GM18907 (cell line): ENCODE results near the gene DHRS4L2.
A peak's percentile ranks its signal among the peaks of the same experiment; 100 is the strongest.
"Not testable (repeated sequence)": the region's sequence is repeated elsewhere in the genome, so short reads cannot be mapped to it uniquely, and the experiment has no call there.

Source experiments
- ATAC-seq: cut with Tn5 transposase; IDR thresholded peaks from one replicate; pipeline ENCODE4 v1.9.1; 2021; ENCODE audit warnings: mild to moderate bottlenecking, moderate library complexity; ENCODE audit not compliant: unreplicated experiment

The DHRS4L2 gene

GRCh38 chr14:24013654-24014514 lies 25.2 kb downstream of the DHRS4L2 start:
- ATAC-seq, result peak; percentile 66

GRCh38 chr14:24015745-24016144 lies 27.0 kb downstream of the DHRS4L2 start:
- ATAC-seq, result not testable (repeated sequence)

- ATAC-seq, result not testable (repeated sequence)
Measured at GRCh38 chr14:24018978-24019377, 30.2 kb downstream of the DHRS4L2 start.

- ATAC-seq, result not testable (repeated sequence)
Measured at GRCh38 chr14:24019944-24020343, 31.2 kb downstream of the DHRS4L2 start.

GRCh38 chr14:24020520-24020919 lies 31.8 kb downstream of the DHRS4L2 start:
- ATAC-seq, result not testable (repeated sequence)

- ATAC-seq, result not testable (repeated sequence)
Measured at GRCh38 chr14:24024939-24025418, 36.2 kb downstream of the DHRS4L2 start.

GRCh38 chr14:24029687-24030086 lies 41.0 kb downstream of the DHRS4L2 start:
- ATAC-seq, result not testable (repeated sequence)

- ATAC-seq, result not testable (repeated sequence)
Measured at GRCh38 chr14:24031331-24031730, 42.6 kb downstream of the DHRS4L2 start.

GRCh38 chr14:24032727-24033418 lies 44.1 kb downstream of the DHRS4L2 start:
- no peak for ATAC-seq

- ATAC-seq, result peak; percentile 18
Measured at GRCh38 chr14:24035769-24036168, 47.0 kb downstream of the DHRS4L2 start.

- ATAC-seq, result peak; percentile 69
Measured at GRCh38 chr14:24036169-24036962, 47.6 kb downstream of the DHRS4L2 start.

- peak; percentile 8 for ATAC-seq
Measured at GRCh38 chr14:24036963-24037657, 48.4 kb downstream of the DHRS4L2 start.

GRCh38 chr14:24037658-24038037 lies 48.9 kb downstream of the DHRS4L2 start:
- ATAC-seq, result no peak

- ATAC-seq, result no peak
Measured at GRCh38 chr14:24038686-24039085, 50.0 kb downstream of the DHRS4L2 start.

GRCh38 chr14:24040692-24041091 lies 52.0 kb downstream of the DHRS4L2 start:
- ATAC-seq, result no peak

GRCh38 chr14:24042746-24043145 lies 54.0 kb downstream of the DHRS4L2 start:
- ATAC-seq, result no peak

GRCh38 chr14:24049002-24049401 lies 60.3 kb downstream of the DHRS4L2 start:
- not testable (repeated sequence) for ATAC-seq

GRCh38 chr14:24050753-24051152 lies 62.0 kb downstream of the DHRS4L2 start:
- not testable (repeated sequence) for ATAC-seq

- peak; percentile 20 for ATAC-seq
Measured at GRCh38 chr14:24051176-24051788, 62.6 kb downstream of the DHRS4L2 start.
